Stimulated activated memory B cell treated with anti-CD40 and anti-IgM and Interleukin-4, amounts not matched to agents 10 μg/mL and 1 μg/mL and 100 μg/mL, for 72 hours (primary cell): ENCODE measurements around the gene LIF.

Experiments used
- ATAC-seq: fragments of 150-1000 bp; cut with Tn5 transposase; 2 replicates; pipeline ENCODE4 v1.10.0; 2021
- H3K27ac Mint-ChIP-seq: one replicate; pipeline ENCODE4 v1.8.0; 2022; ENCODE audit warnings: mild to moderate bottlenecking, mixed read lengths
- H3K27me3 Mint-ChIP-seq: one replicate; pipeline ENCODE4 v1.8.0; 2022; ENCODE audit warnings: mixed read lengths
- H3K36me3 Mint-ChIP-seq: one replicate; pipeline ENCODE4 v1.8.0; 2022; ENCODE audit warnings: mixed read lengths
- H3K4me1 Mint-ChIP-seq: one replicate; pipeline ENCODE4 v1.8.0; 2022; ENCODE audit warnings: mixed read lengths
- H3K4me3 Mint-ChIP-seq: one replicate; pipeline ENCODE4 v1.8.0; 2022; ENCODE audit warnings: mild to moderate bottlenecking, moderate library complexity, mixed read lengths
- H3K9me3 Mint-ChIP-seq: one replicate; pipeline ENCODE4 v1.8.0; 2022; ENCODE audit warnings: mixed read lengths

Gene LIF

DNA sequence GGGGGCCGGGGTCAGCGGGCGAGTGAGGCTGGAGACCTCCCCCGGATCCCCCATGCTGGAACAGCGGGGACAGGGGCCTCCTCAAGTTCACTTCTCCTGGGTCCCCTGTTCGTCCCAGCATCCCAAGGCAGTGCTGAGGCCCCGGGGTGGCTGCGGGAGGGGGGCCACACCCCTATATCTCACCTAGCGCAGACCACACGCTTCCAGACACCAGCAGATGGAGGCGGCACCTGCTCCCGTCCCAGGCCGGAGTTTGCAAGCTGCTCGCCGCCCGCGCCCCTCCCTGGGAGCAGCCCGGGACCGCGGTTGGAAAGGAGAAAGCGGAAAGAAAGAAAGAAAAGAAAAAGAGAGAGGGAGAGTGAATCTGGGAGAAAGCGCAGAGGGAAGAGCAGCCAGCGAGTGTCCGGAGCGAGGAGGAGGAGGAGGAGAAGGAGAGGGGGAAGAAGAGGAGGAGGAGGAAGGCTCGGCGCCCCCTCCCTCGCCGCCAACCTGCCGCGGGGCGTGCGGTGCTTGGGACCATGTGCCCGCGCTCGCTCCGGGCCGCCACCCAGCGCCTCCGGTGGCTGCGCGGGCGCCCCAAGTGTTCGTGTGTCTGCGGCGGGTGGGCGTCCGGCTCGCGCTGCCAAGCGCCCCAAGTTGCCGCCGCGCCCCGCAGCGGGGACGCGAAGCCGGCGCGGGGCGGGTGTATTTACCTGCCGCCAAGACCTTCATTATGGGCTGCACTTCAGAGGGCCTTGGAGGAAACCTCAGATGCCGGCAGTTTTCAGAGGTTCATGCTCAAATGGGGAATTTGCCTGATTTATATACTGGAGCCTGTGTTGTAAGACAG is at the start of gene LIF:
TSS of gene LIF (minus strand) at position 775 of the 829 bp plus-strand sequence. CDS start at position 711, 64 bp downstream.
- H3K4me3 Mint-ChIP-seq = peak within 1 kb of the TSS; percentile 77
- H3K4me1 Mint-ChIP-seq = peaks cover 43% of the 10 kb centered on the region
- H3K36me3 Mint-ChIP-seq = no peaks in the 10 kb centered on the region
- H3K9me3 Mint-ChIP-seq = no peaks in the 10 kb centered on the region
- ATAC-seq = peak; percentile 31
- peak within 1 kb of the TSS; percentile 4 for H3K27ac Mint-ChIP-seq
- peaks cover 48% of the 10 kb centered on the region for H3K27me3 Mint-ChIP-seq

DNA sequence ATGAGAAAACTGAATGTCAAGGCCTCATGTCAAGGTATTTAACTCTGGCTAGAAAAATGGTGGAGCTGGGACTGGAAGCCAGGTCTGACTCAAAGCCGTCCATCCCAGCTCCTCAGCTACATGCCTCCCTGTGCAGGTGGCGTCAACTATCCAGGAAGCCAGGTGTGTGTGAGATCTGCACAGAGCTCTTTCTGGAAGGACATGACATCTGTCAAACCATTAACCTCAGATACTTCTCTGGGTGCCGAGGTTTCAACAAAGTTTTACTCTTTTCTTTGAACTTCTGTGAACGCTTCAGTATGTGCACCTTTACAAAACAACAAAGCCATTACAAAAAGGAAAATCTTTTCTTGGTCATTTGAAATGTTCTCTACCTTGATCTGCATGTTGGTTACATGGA is 49.8 kb upstream of the LIF start:
- Mint-ChIP-seq H3K27ac (no peak overlapping the region), H3K9me3 (no peaks in the 10 kb centered on the region), H3K4me3 (no peak overlapping the region), H3K27me3 (no peaks in the 10 kb centered on the region), H3K4me1 (peaks cover 41% of the 10 kb centered on the region), H3K36me3 (peaks cover 66% of the 10 kb centered on the region)
- no peak for ATAC-seq

GRCh38 chr22:30295576-30295975 is 49.0 kb upstream of the LIF start:
- H3K9me3 Mint-ChIP-seq = no peaks in the 10 kb centered on the region
- H3K4me1 Mint-ChIP-seq = peaks cover 42% of the 10 kb centered on the region
- peaks cover 64% of the 10 kb centered on the region for H3K36me3 Mint-ChIP-seq
- no peak for ATAC-seq
- no peak overlapping the region for H3K4me3 Mint-ChIP-seq
- H3K27ac Mint-ChIP-seq = peak overlapping the region; percentile 73
- H3K27me3 Mint-ChIP-seq = no peaks in the 10 kb centered on the region

DNA sequence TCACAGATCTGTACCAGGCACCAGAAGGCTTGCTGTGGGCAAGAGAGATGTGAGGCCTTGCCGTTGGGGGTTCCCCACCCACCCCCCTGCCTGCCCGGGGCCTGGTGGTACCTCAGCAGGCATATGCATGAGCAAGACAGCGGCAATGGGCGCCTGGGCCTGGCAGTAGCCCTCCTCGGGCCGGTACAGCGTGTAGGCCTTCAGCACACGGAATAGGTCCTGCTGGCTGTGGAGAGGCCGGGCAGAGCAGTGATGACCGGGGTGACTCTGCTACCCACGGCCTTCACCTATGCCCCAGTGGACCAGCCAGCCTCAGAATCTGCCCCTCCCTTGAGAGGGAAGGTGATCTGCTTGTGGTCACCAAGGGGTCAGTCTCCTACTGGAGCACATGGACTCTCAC is 48.3 kb upstream of the LIF start:
- peaks cover 64% of the 10 kb centered on the region for H3K36me3 Mint-ChIP-seq
- no peaks in the 10 kb centered on the region for H3K9me3 Mint-ChIP-seq
- no peak for ATAC-seq
- no peak overlapping the region for H3K4me3 Mint-ChIP-seq
- H3K27me3 Mint-ChIP-seq = no peaks in the 10 kb centered on the region
- no peak overlapping the region for H3K27ac Mint-ChIP-seq
- H3K4me1 Mint-ChIP-seq = peaks cover 49% of the 10 kb centered on the region

- no peak overlapping the region for H3K4me3 Mint-ChIP-seq
- H3K27ac Mint-ChIP-seq = no peak overlapping the region
- H3K9me3 Mint-ChIP-seq = no peaks in the 10 kb centered on the region
- H3K4me1 Mint-ChIP-seq = peaks cover 50% of the 10 kb centered on the region
- peaks cover 61% of the 10 kb centered on the region for H3K36me3 Mint-ChIP-seq
- ATAC-seq = no peak
- no peaks in the 10 kb centered on the region for H3K27me3 Mint-ChIP-seq
Measured at GRCh38 chr22:30294066-30294465, 47.5 kb upstream of the LIF start.

GRCh38 chr22:30293026-30293425 is 46.5 kb upstream of the LIF start:
- H3K27me3 Mint-ChIP-seq = no peaks in the 10 kb centered on the region
- peaks cover 50% of the 10 kb centered on the region for H3K36me3 Mint-ChIP-seq
- H3K4me1 Mint-ChIP-seq = peaks cover 49% of the 10 kb centered on the region
- no peak overlapping the region for H3K4me3 Mint-ChIP-seq
- no peak for ATAC-seq
- H3K27ac Mint-ChIP-seq = no peak overlapping the region
- H3K9me3 Mint-ChIP-seq = no peaks in the 10 kb centered on the region

GRCh38 chr22:30292069-30292970 is 45.8 kb upstream of the LIF start:
- peak overlapping the region; percentile 81 for H3K27ac Mint-ChIP-seq
- ATAC-seq = no peak
- H3K4me3 Mint-ChIP-seq = no peak overlapping the region
- H3K36me3 Mint-ChIP-seq = peaks cover 43% of the 10 kb centered on the region
- H3K27me3 Mint-ChIP-seq = no peaks in the 10 kb centered on the region
- no peaks in the 10 kb centered on the region for H3K9me3 Mint-ChIP-seq
- peaks cover 48% of the 10 kb centered on the region for H3K4me1 Mint-ChIP-seq

- no peak for ATAC-seq
- no peaks in the 10 kb centered on the region for H3K9me3 Mint-ChIP-seq
- no peak overlapping the region for H3K4me3 Mint-ChIP-seq
- peak overlapping the region; percentile 81 for H3K27ac Mint-ChIP-seq
- H3K27me3 Mint-ChIP-seq = no peaks in the 10 kb centered on the region
- H3K36me3 Mint-ChIP-seq = peaks cover 33% of the 10 kb centered on the region
- H3K4me1 Mint-ChIP-seq = peaks cover 40% of the 10 kb centered on the region
Measured at GRCh38 chr22:30291058-30291892, 44.7 kb upstream of the LIF start.

DNA sequence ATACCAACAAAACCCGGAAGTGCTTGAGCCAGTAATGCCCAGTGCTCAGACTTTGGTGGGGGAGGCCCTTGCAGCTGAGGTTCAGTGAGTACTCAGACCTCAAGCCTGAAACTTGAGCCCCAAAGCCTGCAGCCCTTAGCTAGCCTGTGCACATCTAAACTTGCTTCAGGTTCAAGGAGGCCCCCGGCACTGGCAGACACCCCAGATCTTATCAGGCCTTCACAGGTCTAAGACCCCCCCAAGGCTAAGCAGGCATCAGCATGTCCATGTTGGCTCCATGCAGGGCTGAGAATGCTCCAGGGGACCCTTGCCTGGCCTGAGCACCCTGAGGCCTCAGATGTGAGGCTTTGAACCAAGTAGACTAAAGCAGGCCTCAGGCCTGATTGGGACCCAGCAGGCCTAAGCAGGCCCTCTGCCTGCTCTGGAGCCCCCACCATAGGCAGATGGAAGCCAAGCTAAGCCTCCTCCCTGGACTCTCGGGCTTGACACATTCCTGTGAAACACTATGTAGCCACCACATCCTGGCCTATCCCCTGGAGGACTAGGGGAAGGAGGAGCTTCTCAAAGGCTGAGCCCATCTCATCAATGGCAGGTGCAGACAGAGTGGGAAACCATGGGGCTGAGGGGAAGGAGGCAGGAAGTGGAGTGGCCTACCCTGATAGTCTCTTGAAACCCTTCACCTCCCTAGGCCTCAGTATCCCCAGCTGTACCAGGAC is 43.9 kb upstream of the LIF start:
- H3K27me3 Mint-ChIP-seq = no peaks in the 10 kb centered on the region
- H3K4me1 Mint-ChIP-seq = peaks cover 40% of the 10 kb centered on the region

GRCh38 chr22:30289980-30290313 is 43.4 kb upstream of the LIF start:
- H3K27me3 Mint-ChIP-seq = no peaks in the 10 kb centered on the region
- peak; percentile 65 for ATAC-seq
- peak overlapping the region; percentile 84 for H3K4me3 Mint-ChIP-seq
- peak overlapping the region; percentile 81 for H3K27ac Mint-ChIP-seq
- H3K36me3 Mint-ChIP-seq = peaks cover 30% of the 10 kb centered on the region
- peaks cover 40% of the 10 kb centered on the region for H3K4me1 Mint-ChIP-seq
- H3K9me3 Mint-ChIP-seq = no peaks in the 10 kb centered on the region

More for the DNA sequence above, 43.9 kb upstream of the LIF start:
- ATAC-seq = no peak
- Mint-ChIP-seq H3K27ac (peak overlapping the region; percentile 81), H3K4me3 (peak overlapping the region; percentile 84), H3K36me3 (peaks cover 27% of the 10 kb centered on the region), H3K9me3 (no peaks in the 10 kb centered on the region)

- ATAC-seq = peak; percentile 91
- Mint-ChIP-seq H3K4me3 (peak within 1 kb of the TSS; percentile 84), H3K36me3 (peaks cover 30% of the 10 kb centered on the region), H3K27ac (peak within 1 kb of the TSS; percentile 81), H3K27me3 (no peaks in the 10 kb centered on the region), H3K9me3 (no peaks in the 10 kb centered on the region), H3K4me1 (peaks cover 40% of the 10 kb centered on the region)
Measured at GRCh38 chr22:30289141-30289979, 42.8 kb upstream of the LIF start, which contains the start of gene CASTOR1. CASTOR1 (minus strand) TSS chr22:30289505; CDS start chr22:30289497, 8 bp downstream.

DNA sequence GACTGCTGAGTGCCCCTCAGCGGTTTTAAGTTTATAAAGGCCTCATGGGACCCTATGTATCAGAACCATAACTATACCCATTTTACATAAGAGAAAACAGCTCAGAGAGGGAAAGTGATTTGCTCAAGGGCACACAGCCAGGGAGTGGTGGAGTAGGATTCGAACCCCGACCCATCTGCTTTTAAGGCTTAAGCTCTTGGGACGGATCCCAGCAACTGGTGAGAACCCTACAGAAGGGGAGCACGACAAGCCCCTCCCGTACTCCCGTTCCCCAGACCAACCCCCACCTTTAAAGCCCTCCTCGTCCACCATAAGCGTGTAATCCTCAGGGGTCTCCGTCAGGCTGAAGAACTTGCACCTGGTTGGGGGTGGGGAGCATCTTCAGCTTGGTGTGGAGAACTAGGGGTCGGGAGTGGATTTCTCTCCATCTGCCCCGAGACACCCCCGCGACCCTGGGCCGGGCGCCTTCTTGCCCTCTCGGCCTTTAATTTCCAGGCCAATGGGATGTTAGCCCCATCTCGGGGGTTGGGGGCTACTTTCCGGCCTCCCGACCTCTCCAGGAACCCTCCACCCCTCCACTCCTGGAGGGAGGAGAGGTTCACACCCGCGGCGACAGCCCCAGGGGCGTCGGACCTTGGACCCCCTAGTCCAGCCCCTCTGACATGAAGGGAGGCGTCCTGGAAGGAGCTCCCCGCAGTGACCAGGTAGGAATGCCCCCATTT is 42.0 kb upstream of the LIF start:
- peaks cover 24% of the 10 kb centered on the region for H3K36me3 Mint-ChIP-seq
- H3K27ac Mint-ChIP-seq = peak overlapping the region; percentile 81
- no peak for ATAC-seq
- H3K27me3 Mint-ChIP-seq = no peaks in the 10 kb centered on the region
- peaks cover 40% of the 10 kb centered on the region for H3K4me1 Mint-ChIP-seq
- no peaks in the 10 kb centered on the region for H3K9me3 Mint-ChIP-seq
- peak overlapping the region; percentile 84 for H3K4me3 Mint-ChIP-seq
